NCI-H2196 treated with DMSO at 0.1 percent for 48 hours (cell line): Measurements from ENCODE around the gene MBLAC1.
"Not testable (repeated sequence)": the region's sequence is repeated elsewhere in the genome, so short reads cannot be mapped to it uniquely, and the experiment has no call there.

Experiments used
- DNase-seq: peaks from one replicate; lab custom pipeline; 2025; ENCODE audit not compliant: unreplicated experiment; lab: John Stamatoyannopoulos, UW

MBLAC1 gene

GRCh38 chr7:100122067-100122466 lies 4.7 kb upstream of the MBLAC1 start:
- peak; percentile 98 for DNase-seq

GRCh38 chr7:100122568-100122967 lies 4.2 kb upstream of the MBLAC1 start:
- DNase-seq, result no peak

GRCh38 chr7:100124301-100125230 lies 2.2 kb upstream of the MBLAC1 start:
- no peak for DNase-seq

- DNase-seq, result no peak
Observed at GRCh38 chr7:100126239-100126930, 382 bp upstream of the MBLAC1 start.

- no peak for DNase-seq
Observed at GRCh38 chr7:100127866-100128636, 1.3 kb downstream of the MBLAC1 start.

- DNase-seq, result no peak
Observed at GRCh38 chr7:100128637-100128963, 1.8 kb downstream of the MBLAC1 start.

GRCh38 chr7:100130220-100130607 lies 3.4 kb downstream of the MBLAC1 start:
- DNase-seq, result peak; percentile 45

- DNase-seq, result peak; percentile 72
Observed at GRCh38 chr7:100130608-100131453, 4.1 kb downstream of the MBLAC1 start.

GRCh38 chr7:100132126-100132525 lies 5.4 kb downstream of the MBLAC1 start:
- DNase-seq, result no peak

GRCh38 chr7:100132697-100133151 lies 6.0 kb downstream of the MBLAC1 start:
- peak; percentile 41 for DNase-seq

GRCh38 chr7:100137851-100138760 lies 11.3 kb downstream of the MBLAC1 start:
- peak; percentile 61 for DNase-seq

GRCh38 chr7:100141555-100141949 lies 14.8 kb downstream of the MBLAC1 start:
- no peak for DNase-seq

- DNase-seq, result no peak
Observed at GRCh38 chr7:100142461-100142860, 15.7 kb downstream of the MBLAC1 start.

- not testable (repeated sequence) for DNase-seq
Observed at GRCh38 chr7:100146350-100146749, 19.6 kb downstream of the MBLAC1 start.

- DNase-seq, result no peak
Observed at GRCh38 chr7:100147278-100147677, 20.5 kb downstream of the MBLAC1 start.

- no peak for DNase-seq
Observed at GRCh38 chr7:100148225-100148558, 21.4 kb downstream of the MBLAC1 start.

- DNase-seq, result peak; percentile 98
Observed at GRCh38 chr7:100148559-100149328, 22.0 kb downstream of the MBLAC1 start, which contains the start of gene LAMTOR4. Gene LAMTOR4, plus strand, starts transcription at chr7:100148918. Its CDS starts 55 bp downstream, at chr7:100148973.

GRCh38 chr7:100152404-100152803 lies 25.6 kb downstream of the MBLAC1 start:
- DNase-seq, result no peak
